C4-2B (cell line): Measurements from ENCODE around the gene LARGE1.

Source experiments
- CTCF ChIP-seq: fragments of 450-650 bp; conservative IDR thresholded peaks from 2 replicates; pipeline ENCODE4 v1.5.1; 2017; ENCODE audit warnings: mild to moderate bottlenecking
- ZFX ChIP-seq: fragments of 450-650 bp; IDR thresholded peaks from 2 replicates; pipeline ENCODE4 v1.6.1; 2017

DNA sequence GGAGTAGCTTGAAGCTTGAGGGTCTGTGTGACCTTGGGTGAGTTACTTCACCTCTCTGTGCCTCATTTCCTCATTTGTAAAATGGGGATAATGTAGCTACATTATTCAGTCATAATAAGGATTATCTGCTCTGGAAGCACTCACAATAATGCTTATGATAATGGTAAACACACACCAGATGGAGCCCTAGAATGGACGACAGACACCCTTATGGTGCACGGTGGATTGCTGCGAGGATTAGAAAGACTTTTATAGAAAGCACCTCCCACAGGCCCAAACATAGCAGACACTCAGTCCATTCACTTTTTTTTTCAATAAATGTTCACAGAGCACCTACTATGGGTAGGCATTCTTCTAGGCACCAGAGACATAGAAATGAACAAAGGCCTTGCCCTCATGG, 53.8 kb downstream of the LARGE1 start:
- no peak for TF ChIP-seq CTCF
- no peak for TF ChIP-seq ZFX
